Adrenal gland (tissue), 5 donors: ENCODE measurements around the gene HAGH.

Experiments used
- POLR2A ChIP-seq, 2 donors: fragments of 450-650 bp; IDR thresholded peaks; one replicate each; pipeline ENCODE4 v1.6.1; 2017; ENCODE audit warnings: antibody characterized with exemption in 2 of 2, mild to moderate bottlenecking in 2 of 2, moderate library complexity in 1 of 2
- TF ChIP-seq, protein P1 (sequence below), 6 experiments: fragments of 450-650 bp in 4 of 6; fragments of 200-600 bp in 2 of 6; sonication (generic) in 1 of 6; IDR thresholded peaks; 1 replicate in 5 of 6; 2 replicates in 1 of 6; pipeline versions ENCODE4 v1.5.1 to v1.8.0; 2016 to 2021; ENCODE audit warnings: antibody characterized with exemption in 6 of 6, mild to moderate bottlenecking in 2 of 6, moderate library complexity in 1 of 6
- donor health status: DM: no; HTN: no; CAD: no.

DNA sequence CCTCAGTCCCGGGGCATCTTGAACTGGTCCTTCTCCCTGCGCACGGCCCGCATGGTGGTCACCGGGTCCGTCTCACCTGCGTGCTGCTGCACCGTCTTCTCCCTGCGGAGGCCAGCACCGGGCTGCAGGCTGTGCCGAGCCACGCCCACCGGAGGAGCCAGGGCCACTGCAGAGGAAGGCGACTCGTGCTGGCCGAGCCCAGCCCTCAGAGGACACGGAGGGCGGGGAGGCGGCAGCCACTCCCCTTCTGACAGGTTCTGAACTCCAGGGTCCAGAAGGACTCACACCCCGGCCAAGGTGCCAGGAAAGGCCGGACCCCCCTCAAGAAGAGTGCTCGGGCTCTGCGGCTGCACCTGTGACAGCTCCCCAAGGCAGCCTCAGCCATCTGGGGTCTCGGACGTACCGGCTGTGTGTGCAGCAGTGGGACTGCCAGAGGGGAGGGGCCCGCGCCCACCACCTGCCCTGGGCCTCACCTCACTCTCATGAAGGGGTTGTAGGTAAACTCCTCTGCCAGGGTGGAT, 17.3 kb downstream of the HAGH start:
- TF ChIP-seq, protein P1, sequence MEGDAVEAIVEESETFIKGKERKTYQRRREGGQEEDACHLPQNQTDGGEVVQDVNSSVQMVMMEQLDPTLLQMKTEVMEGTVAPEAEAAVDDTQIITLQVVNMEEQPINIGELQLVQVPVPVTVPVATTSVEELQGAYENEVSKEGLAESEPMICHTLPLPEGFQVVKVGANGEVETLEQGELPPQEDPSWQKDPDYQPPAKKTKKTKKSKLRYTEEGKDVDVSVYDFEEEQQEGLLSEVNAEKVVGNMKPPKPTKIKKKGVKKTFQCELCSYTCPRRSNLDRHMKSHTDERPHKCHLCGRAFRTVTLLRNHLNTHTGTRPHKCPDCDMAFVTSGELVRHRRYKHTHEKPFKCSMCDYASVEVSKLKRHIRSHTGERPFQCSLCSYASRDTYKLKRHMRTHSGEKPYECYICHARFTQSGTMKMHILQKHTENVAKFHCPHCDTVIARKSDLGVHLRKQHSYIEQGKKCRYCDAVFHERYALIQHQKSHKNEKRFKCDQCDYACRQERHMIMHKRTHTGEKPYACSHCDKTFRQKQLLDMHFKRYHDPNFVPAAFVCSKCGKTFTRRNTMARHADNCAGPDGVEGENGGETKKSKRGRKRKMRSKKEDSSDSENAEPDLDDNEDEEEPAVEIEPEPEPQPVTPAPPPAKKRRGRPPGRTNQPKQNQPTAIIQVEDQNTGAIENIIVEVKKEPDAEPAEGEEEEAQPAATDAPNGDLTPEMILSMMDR (IDR thresholded peaks at IDR 0.05), result no peak
- TF ChIP-seq POLR2A (IDR thresholded peaks at IDR 0.05), result no peak
